Measurements from ENCODE around the gene MRPL52.
"Not testable (repeated sequence)": the region's sequence is repeated elsewhere in the genome, so short reads cannot be mapped to it uniquely, and the experiment has no call there.

DNA sequence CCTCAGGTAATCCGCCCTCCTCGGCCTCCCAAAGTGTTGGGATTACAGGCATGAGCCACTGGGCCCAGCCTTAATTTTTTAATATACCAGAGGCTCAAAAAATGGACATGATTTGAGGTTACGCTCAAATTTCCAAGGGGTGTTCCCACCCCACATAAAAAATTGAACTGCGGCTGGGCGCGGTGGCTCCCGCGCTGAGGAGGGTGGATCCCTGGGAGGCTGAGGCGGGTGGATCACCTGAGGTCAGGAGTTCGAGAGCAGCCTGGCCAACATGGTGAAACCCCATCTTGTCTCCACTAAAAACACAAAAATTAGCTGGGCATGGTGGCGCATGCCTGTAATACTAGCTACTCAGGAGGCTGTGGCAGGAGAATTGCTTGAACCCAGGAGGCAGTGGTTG, 24.6 kb downstream of the MRPL52 start:
- TF ChIP-seq POLR2A, CTCF (IDR thresholded peaks at IDR 0.05): not testable (repeated sequence)
